ENCODE measurements around the gene ZBTB32.

ZBTB32 gene

GRCh38 chr19:35755550-35756376 lies 51.4 kb downstream of the ZBTB32 start:
- peak; percentile 58 for DNase-seq

GRCh38 chr19:35756377-35757230 lies 52.2 kb downstream of the ZBTB32 start, which contains the start of gene HSPB6:
Gene HSPB6, minus strand, starts transcription at chr19:35757029. Its CDS starts 21 bp downstream, at chr19:35757008.
- no peak for DNase-seq

DNA sequence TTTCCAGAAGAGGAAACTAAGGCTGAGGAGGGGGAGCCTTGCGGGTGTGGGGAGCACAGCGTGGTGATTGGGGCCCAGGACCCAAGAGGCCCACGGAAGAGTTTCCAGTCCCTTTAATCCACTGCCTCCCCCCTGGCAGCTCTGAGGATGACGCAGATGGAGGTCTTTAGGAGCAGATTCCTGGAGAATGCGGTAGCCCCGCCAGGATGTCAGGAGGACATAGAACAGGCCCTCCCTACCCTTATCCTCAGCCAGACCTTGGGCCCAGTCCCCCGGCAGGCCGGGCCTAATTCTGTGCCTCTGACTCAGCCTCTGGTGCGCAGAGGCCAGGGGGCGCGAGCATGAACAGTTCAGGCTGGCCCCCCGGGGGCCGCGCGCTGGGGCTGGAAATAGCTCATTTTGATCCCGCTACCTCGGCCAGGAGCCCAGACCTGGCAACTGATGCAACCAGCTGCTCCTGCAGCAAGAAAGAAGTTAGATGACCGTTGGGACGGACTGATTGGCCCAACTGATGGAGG lies 52.9 kb downstream of the ZBTB32 start:
- no peak for DNase-seq

- DNase-seq, result peak; percentile 99
Observed at GRCh38 chr19:35757749-35758608, 53.6 kb downstream of the ZBTB32 start, which contains the start of gene PROSER3. Gene PROSER3, plus strand, starts transcription at chr19:35758176. Its CDS starts 40 bp downstream, at chr19:35758216.

DNA sequence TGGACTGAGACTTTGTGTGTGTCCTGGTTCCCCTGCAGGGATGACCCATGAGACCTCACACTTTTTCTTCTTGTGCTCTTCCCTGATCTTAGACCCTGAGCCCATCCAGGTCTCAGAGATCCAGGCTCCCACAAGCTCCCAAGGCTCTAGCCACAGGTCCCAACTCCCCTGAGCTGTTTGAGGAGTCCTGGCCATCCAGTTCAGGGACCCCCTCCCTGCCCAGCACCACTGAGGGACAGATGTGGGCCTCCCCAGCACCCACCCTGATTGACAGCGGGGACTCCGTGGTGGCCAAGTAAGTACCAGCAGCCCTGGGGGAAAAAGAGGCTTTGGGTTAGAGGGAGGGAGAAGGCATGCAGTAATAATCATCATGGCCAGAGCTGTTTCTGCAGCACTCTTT lies 55.3 kb downstream of the ZBTB32 start:
- DNase-seq, result no peak

GRCh38 chr19:35760711-35761349 lies 56.5 kb downstream of the ZBTB32 start:
- DNase-seq, result no peak

GRCh38 chr19:35764432-35765315 lies 60.3 kb downstream of the ZBTB32 start:
- DNase-seq, result no peak
